GM12892 (cell line): ENCODE measurements around the gene HNRNPL.

Experiments
- DNase-seq: peaks from one replicate; pipeline ENCODE4 v3.0.0; 2011; ENCODE audit not compliant: insufficient read length
- FAIRE-seq: peaks from 2 replicates; lab custom pipeline; 2011; peaks lifted over from hg19 to GRCh38; lab: Jason Lieb, UNC
- POLR2A ChIP-seq: IDR thresholded peaks from 2 replicates; pipeline ENCODE4 v1.6.1; 2011; ENCODE audit warnings: low read depth, low read length, control low read depth
- POLR2AphosphoS5 ChIP-seq: IDR thresholded peaks from 2 replicates; pipeline ENCODE4 v1.6.1; 2011; ENCODE audit warnings: low read depth, low read length, control low read depth
- TAF1 ChIP-seq: IDR thresholded peaks from 2 replicates; pipeline ENCODE4 v1.6.1; 2011; ENCODE audit warnings: low read depth, mild to moderate bottlenecking, control low read depth, low read length, borderline replicate concordance

Gene HNRNPL

GRCh38 chr19:38841180-38841766, 8.5 kb downstream of the HNRNPL start:
- DNase-seq, result no peak
- TF ChIP-seq POLR2A (0 out of 2 replicates have a peak, but pooled peaks have one; percentile 1), POLR2AphosphoS5 (peak; percentile 79; the same call in 1 of the 2 replicates), TAF1 (no peak)
- peak; percentile 5 for FAIRE-seq

- FAIRE-seq (no peak), DNase-seq (no peak)
- TF ChIP-seq TAF1 (no peak), POLR2AphosphoS5 (peak; percentile 35; the same call in 1 of the 2 replicates), POLR2A (no peak; the same call in 1 of the 2 replicates)
These were observed 9.2 kb downstream of the HNRNPL start for GRCh38 chr19:38840583-38840968.

GRCh38 chr19:38839816-38840582, 9.8 kb downstream of the HNRNPL start:
- DNase-seq (no peak), FAIRE-seq (no peak)
- TF ChIP-seq POLR2AphosphoS5 (peak; percentile 42; the same call in 1 of the 2 replicates), POLR2A (no peak; the same call in none of the 2 replicates)

- FAIRE-seq (no peak), DNase-seq (no peak)
- TF ChIP-seq TAF1 (no peak), POLR2A (no peak), POLR2AphosphoS5 (no peak; the same call in none of the 2 replicates)
These were observed 10.6 kb downstream of the HNRNPL start for GRCh38 chr19:38838986-38839761.

- no peak for DNase-seq
- FAIRE-seq, result no peak
These were observed 11.4 kb downstream of the HNRNPL start for GRCh38 chr19:38838208-38838985.

DNA sequence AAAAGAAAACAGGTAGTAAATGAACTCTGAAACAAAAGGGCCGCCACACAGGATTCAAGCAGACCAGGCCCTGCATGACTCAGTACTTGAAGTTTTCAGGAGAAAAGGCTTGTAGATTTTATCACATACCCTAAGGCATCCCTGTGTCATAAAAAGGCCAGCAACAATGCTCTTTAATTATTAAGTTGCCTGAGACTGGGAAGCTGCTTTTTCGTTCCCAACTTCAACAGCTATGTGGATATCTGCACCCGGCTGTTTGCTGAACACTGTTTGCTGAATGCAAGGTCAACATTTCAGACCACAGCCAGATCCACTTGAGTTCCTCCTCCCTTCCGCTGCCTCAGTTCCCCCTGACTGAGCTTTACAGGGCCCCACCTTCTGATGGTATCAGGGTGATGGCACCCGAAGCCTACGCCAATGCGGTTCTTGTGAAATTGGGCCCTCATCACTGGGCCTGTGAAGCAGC, 12.1 kb downstream of the HNRNPL start:
- DNase-seq, result no peak
- no peak for FAIRE-seq
- no peak for TF ChIP-seq TAF1
- no peak; the same call in 1 of the 2 replicates for TF ChIP-seq POLR2AphosphoS5

More at GRCh38 chr19:38838208-38838985, 11.4 kb downstream of the HNRNPL start:
- TF ChIP-seq TAF1 (no peak), POLR2AphosphoS5 (peak; percentile 90), POLR2A (peak; percentile 70)

DNA sequence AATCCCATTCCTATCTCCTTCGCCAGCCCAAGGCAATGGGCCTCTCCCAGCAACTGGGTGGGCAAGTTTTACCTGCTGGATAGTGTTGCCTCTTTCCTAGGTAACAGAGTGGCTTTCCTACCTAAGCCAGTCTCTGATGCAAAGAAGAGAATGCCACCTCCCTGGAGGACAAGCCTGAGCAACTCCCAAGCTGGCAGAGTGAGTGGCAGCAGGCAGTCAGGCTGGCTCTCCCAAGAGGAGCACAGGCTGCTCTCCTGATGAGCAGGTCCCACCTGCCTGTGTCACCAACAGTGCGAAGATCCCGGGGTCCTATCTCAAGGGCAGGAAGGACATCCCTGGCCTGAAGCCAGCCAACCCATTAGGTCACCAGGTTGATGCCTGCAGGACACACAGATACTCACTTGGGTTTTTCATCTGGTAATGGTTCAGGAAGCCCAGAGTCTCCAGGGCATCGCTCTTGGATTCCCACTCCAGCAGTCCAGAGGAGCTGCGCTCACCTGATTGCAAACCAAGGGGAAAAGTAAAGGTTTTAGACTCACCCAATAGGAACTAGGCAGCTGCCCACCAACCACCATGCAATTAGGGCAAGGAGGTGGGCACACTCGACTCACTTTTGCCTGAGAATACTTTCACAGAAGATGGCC, 12.7 kb downstream of the HNRNPL start:
- no peak for TF ChIP-seq TAF1
- peak; percentile 48 for TF ChIP-seq POLR2A
- FAIRE-seq (no peak), DNase-seq (no peak)

GRCh38 chr19:38836159-38836982, 13.4 kb downstream of the HNRNPL start:
- no peak for DNase-seq
- TF ChIP-seq POLR2AphosphoS5 (no peak; the same call in 1 of the 2 replicates), POLR2A (no peak), TAF1 (no peak)
- no peak for FAIRE-seq

DNA sequence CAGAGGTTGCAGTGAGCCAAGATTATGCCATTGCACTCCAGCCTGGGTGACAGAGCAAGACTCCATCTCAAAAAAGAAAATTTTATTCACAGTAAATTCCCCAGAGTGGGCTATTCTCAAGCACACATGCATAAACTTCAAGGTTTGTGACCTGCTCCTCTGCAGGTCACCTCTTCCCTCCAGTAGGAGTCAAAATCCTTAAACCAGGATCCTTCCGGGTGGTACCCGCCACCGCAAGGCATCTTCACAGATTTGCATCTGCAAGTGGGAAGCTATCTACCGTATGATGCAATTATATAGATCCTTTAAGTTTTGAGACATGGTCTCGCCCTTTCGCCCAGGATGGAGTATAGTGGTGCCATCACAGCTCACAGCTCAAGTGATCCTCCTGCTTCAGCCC, 15.2 kb downstream of the HNRNPL start:
- FAIRE-seq (no peak), DNase-seq (no peak)

DNA sequence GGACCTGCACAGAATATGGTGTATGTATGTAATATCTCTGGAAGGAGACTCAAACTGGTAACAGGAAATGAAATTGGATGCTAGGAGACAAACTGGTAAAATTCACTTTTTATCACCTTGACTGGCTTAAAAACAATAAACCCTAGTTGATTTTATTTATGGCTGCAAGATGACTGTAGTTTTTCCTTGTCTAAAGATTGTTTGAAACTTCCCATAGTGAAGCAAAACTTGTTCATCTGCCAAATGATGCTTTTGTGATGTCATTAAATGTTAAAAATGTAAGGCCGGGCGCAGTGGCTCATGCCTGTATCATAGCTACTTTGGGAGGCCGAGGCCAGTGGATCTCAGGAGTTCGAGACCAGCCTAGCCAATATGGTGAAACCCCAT, 15.7 kb downstream of the HNRNPL start:
- FAIRE-seq (no peak), DNase-seq (no peak)
- TF ChIP-seq POLR2AphosphoS5 (no peak), TAF1 (no peak)

More for the DNA sequence above, 15.2 kb downstream of the HNRNPL start:
- no peak for TF ChIP-seq TAF1
- no peak for TF ChIP-seq POLR2A
- TF ChIP-seq POLR2AphosphoS5, result no peak
